Islet precursor cell (in vitro differentiated cells): ENCODE measurements around the gene TAF3.

ENCODE experiments used
- DNase-seq: peaks from one replicate; pipeline ENCODE4 v3.0.0-alpha.2; 2018

The TAF3 gene

DNA sequence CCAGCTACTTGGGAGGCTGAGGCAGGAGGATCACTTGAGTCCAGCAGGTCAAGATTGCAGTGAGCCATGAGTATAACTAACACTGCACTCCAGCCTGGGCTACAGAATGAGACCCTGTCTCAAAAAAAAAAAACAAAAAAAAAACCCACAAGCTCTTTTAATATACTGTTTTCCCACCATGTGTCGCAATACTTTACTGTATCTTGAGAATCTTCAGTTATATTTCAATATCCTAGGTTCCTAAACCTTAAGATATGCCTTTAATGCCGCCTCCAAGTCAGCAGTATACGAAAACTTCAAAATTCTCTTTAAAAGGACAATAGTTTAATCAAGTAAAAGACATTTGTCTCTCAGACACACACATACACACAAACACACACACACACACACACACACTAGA, 62.8 kb downstream of the TAF3 start:
- DNase-seq, result no peak

DNA sequence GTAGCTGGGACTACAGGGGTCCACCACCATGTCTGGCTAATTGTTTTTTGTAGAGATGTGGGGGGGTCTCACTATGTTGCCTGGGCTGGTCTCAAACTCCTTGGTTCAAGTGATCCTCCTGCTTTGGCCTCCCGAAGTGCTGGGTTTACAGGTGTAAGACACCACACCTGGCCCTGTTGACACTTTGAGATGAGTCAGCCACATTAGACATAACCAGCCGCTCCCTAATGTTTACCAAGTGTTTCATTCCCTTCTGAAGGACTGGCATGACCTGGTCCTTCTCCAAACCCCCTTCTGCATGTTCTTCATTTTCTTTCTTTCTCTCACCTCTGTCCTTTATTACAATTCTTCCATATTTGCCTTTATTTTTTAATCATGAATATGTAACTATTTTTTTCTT, 67.8 kb downstream of the TAF3 start:
- no peak for DNase-seq

DNA sequence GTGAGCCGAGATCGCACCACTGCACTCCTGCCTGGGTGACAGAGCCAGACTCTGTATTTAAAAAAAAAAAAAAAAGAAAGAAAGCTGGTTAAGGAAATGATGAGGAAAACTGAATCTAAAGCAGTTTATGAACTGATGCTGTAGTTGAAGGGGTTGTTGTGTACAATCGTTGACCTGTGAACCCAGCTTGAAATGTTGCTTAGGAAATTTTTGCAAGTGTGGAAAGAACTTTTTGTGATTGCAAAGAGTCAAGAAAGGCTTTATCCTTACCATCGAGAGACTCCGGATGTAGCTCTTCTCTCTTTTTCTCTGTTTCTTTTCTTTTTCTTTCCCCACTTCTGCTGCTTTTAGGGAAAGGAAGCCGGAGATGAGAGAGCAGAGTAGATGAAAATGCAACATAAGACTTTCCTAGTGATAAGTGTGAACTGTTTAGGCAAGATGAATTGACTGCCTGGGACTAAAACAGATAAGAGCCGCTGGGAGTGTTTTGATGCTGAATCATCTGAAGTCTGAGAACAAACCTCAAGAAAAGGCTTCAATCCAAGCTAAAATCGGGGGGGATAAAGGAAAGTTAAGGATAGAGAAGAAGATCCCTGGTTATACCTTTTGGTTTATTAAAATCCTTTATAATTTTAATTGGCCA, 69.0 kb downstream of the TAF3 start:
- no peak for DNase-seq

DNA sequence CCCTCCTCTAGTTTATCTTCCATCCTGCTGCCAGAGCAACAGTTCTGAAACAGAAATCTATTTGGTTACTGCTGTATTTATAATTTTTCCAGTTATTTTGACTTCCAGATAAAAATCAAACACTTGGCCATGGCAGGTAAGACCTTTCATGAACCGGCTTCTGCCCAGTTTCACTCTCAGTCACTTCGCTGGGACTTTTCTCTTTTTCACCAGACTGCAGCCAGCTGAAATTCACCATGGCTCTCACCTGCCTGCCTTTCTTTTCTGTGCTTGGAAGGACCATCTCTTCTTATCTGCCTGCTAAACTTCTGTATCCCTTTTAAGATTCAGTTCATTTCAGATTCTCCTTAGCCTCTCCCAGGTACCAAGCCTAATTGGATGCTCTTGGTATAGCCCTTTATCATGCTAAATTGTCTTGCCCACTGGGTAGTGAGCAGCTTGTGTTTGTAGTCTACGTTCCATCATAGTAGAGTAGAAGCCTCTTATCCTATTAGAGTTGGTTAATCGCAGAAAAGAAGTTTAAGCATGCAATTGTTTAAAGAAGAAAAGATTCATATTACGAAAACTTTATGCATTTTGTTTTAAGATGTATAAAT, 71.7 kb downstream of the TAF3 start:
- no peak for DNase-seq

DNA sequence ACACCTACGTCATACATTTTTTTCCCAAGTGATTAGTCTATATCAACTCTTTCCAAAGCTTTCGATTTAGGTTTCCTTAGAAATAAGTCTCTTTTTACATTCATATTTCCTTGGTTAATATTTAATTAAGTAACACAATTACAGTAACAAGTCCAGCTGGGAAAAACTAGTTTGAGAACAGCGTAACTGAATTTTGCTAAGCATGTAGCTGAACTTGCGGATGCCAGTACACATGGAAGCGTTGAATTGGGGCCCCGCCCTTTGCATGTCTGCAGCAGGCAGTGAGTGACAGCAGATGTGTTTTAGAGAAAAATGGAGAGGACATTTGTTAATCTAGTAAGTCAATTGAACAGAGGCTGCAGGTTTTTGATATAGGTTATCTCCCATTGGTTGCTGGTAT, 72.5 kb downstream of the TAF3 start:
- no peak for DNase-seq

DNA sequence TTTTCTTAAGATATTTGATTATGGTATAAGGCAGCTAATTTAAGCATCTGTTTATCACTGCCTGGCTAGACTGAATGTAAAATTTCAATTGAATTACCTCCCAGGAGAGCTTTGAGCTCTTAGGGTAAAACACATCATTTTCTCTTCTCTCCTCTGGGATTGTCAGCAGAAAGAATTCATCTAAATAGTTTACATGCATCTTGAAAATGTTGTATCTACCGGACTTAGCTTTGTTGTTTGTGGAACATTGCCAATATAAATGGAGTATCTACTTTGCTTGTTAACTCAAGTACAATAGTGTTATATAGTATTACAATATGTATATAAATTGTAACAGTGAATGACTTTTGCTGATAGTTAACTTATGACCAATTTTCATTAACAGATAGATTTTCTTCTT, 73.3 kb downstream of the TAF3 start:
- no peak for DNase-seq

DNA sequence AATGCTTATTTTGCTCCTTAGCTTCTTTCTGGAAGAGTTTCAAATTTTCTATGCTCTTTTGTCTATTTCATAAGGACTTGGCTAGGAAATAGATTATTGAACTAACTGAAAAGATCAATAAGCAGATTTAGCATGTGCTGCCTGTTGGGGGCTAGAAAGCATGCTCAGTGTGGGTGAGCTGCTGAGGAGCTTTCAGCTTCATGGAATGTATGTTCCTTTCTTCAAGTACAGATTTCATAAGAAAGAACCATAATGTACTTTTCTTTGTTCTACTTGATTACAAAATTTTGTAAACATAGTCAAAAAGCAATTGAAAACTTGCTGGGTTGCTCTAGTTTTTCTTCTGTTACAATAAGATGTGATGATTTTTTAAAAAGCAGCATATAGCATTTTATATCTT, 73.8 kb downstream of the TAF3 start:
- DNase-seq, result no peak

DNA sequence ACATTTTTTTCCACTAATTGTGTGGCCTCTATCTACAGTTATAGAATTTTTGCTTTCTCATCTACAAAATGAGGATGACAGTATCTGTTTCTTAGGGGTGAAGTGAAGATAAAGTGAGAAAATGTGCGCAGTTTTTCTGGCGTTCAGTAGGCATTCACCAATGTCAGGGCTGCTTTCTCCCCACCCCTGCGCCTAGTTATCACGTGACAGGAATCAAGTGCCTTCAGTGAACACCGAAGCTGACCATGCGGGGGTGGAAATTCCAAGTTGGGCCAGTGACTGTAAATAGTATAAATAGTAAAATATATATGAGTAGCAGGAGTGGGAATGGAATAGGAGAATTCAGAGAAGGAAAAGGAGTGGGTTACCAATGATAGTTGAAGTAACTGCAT, 77.4 kb downstream of the TAF3 start:
- DNase-seq, result no peak

DNA sequence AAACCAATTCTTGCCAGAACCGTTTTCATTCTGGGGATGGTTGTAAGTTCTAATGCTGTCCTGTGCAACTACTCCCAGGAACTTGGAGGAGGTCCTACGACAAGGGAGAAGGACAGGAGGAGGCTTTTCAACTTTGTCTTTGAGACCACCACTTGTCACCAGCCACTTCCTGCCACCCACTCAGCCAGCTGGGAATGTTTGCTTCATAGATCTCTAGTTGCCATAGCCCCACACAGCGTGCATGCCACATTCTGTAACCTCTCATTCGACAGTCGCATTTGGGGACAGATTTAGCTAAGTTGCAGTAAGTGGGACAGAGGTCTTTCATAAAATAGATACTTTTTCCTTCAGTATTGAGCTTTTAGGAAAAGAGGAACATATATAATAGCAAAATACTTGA, 78.0 kb downstream of the TAF3 start:
- no peak for DNase-seq

DNA sequence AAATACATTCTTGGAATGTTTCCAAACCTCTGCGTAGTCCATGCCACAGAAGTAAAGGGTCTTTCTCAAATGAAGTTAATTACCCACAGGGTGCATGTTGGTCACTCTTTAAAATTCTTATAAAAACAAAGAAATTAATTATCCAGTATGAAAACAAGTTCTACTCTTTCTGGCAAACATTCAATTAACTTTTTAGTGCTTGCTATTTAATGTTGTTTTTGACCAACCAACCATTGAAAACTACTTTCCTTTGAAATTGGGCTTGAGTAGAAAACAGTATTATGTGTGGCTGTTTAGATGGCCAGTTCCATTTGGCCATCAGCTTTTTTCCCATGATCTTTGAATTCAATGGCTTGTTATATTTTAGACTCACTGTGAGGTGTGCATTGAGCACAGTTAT, 83.0 kb downstream of the TAF3 start:
- no peak for DNase-seq

DNA sequence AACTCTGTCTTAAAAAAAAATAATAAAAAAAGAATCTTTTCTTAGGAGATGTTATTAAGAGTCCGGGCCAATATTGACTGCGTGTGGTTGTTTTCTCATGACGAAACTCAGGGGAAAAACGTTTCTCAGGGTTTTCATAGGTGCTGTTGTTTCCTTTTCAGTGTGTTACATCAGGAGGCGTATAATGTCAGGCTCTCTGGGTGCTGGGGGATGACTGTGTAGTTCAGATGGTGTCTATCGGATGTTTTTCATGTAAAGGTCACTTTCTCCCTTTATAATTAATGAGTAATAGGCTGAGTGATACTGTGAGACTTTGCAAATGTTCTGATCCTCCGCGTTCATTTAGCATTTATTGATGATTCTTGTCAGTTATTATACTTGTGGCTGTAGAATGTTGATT, 84.1 kb downstream of the TAF3 start:
- DNase-seq, result no peak

DNA sequence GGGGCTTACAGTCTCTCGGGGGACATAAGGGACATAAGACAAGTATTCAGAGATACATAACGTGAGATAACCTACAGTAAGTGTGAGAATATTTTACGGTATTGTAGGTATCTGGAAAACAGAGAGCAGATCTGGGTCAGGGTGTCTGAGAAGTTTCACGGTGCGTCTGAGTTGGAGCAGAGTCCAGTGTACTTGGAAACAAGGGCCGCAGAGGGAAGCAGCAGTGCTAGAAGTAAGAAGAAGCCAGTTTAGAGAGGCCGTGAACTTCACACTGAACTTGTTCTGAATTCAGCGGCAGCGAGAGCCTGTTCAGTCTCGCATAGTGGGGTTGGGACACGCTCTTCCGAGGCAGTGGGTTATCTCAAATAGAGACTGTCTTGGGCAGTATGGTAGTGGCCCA, 85.5 kb downstream of the TAF3 start:
- no peak for DNase-seq

DNA sequence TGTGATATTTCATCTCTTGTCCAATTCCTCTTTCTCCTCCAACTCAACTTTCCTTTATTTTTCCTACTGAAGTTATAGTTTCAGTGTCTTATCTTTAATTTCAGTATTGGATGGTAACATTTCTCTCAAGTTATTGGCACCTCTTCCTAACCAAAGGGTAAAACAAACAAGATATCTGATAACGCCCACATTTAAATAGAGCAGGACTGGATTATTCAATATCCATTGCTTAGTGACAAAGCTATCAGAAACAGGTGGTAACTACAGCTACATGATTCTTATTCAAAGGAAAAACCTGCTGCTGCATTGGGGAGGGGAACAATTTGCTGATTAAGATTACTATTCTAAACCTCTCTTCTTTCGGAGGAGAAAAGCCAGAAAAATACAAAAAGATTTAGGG, 87.8 kb downstream of the TAF3 start:
- no peak for DNase-seq

DNA sequence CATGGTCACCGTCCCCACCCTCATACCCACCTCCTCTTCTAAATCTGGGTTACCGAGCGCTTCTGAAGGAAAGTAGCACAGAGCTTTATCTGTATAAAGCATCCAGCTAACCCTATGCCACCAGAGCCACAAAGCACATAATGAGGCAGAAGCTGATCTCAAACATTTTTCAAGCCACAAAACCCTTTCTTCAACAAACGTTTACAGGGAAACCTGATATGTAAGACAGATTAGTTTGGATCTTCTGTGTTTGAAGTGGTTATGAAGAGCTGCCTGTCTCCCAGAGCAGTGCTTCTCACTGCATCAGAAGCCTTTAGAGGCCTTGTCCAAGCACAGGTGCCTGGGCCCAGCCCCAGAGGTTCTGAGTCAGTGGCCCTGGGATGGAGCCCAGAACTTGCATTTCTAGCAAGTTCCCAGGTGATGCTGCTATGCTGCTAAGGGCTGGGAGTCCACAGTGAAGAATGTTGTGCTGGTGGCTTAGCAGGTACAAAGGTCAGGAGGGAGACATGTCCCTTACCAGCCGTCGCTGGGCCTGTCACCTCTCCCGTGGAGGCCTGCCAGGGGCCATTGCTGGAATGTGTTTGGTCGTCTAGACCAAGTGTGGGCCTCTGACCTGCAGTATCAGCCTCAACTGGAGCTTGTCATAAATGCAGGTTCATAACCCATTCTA, 90.4 kb downstream of the TAF3 start:
- peak; percentile 61 for DNase-seq

DNA sequence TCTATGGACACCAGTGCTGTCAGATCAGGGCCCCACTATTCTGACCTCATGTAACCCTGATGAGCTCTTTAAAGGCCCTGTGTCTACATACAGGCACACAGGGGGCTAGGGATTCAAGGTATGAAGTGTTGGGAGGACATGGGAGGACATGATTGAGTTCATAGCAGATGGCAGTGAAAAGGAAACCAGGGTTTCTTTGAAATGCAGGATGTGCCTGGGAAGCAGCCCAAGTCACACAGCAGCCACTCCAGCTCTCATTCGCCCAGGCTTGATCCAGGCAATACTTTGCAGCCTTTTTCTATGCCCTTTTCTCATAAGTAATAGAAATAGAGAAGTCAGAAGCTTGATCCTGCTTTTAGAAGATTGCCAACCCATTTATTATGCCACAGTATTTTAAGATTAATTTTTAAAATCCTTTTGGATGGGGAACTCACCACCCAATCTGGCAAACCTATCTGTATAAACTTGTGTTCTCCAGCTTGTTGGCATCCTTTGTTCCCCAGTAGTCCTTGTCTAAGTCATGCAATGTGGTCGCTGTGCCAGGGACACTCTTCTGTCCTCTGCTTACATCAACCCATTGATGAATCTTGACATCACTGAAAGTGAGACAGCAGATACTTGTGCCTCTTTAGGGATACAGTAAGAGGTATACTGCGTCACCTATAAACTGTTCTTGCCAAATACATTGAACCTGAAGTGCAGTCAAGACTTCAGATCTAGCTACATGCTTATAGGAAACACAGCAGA, 95.0 kb downstream of the TAF3 start:
- DNase-seq, result no peak

DNA sequence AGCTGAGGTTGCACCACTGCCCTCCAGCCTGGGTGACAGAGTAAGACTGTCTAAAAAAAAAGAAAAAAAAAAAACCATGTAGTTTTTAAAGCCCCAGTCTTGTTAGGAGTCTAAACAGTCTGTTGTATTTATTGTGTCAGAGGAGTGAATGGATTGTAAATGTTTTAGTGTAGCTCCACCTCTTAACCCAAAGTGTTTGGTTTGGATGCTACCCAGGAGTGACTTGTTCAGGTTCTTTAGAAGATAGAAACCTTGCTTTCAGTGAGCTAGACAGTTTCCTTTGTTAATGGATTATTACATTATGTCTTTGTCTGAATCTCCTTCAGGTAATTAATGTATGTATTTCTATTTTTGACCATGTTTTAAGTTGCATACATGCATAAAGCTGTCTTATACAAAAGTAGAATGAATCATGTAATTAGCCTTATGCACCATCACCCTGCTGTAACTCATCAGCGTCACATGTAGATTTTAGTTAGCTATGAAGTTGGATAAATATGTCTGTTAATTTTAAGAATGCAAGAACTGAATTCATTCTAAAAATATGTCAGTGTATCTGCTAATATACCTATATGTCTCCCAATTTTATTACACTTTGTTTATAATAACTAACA, 97.7 kb downstream of the TAF3 start:
- no peak for DNase-seq

DNA sequence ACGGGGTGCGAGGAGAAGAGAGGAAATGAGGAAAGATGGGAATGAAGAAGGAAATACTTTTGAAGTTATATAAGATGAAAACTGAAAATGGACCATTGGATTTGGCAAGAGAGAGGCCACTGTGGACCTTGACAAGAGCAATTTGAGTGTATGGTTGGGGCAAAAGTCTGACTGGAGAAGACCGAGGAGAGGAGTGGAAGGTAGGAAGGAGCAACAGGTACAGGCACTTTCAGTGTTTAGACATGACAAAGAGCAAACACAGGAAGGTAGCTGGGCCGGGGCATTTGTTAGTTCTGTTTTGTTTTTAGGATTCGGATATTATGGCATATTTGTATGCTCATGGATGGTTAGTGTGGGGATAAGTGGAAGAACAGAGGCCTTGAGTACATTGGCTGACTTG, 99.4 kb downstream of the TAF3 start:
- DNase-seq, result no peak

DNA sequence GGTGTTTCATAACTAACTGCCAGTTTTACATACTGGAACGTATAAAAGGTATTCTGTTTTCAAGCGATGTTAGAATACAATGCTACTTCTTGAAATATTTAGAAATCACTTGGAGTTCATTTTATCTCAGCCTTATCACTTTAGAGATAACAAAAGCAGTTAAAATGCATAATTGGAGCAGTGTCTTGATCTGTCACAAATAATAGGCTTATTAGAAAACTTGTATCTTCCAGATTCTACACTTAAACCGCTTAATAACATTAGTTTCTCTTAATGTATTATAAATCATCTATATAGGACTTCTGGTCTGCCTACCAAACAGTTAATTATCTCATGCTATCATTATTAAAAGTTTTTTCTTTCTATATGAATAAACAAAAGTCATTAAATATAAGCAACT, 104.4 kb downstream of the TAF3 start:
- no peak for DNase-seq

DNA sequence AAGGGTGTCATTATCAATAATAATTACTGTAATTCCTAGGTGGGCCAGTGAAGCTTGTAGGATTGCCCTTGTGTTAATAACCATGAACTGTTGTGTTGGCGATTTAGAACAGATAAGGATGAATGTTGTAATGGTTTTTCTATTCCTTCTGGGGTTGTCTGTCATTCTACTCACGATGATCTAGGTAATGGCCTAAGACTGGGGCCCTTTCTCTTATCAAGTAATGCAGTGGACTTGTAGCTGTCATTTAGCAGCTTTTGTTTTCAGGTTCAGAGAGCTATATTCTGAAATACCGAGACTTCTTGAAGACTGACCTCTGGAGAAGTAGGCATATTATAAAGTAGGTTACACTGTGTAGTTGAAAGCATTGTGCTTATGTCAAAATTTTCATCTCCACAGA, 110.2 kb downstream of the TAF3 start:
- no peak for DNase-seq

DNA sequence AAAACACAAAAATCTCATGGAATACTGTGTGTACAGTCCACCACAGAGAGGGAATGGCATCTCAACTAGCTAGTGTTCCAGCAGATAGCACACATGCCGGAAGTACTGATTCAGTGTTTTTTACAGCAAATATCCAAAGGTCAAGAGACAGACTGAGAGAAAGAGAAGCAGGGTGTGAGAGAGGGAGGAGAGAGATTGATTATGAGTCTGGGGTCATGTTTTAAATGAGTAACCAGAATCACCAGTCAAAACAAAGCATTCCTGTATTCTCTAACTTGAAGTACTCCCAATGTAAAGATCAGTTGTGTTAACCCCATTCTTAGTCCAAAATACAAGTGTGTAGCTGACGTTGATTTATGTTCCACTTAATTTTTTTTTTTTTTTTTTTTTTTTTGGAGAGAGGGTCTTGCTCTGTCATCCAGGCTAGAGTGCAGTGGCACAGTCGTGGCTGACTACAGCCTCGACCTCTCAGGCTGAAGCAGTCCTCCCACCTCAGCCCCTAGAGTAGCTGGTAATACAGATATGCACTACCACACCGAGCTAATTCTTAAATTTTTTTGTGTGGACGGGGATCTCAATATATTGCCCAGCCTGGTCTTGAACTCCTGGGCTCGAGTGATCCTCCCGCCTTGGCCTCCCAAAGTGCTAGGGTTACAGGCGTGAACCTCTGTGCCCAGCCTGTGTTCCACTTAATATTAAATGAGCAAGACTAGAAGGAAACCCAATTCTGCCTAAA, 114.2 kb downstream of the TAF3 start:
- no peak for DNase-seq

DNA sequence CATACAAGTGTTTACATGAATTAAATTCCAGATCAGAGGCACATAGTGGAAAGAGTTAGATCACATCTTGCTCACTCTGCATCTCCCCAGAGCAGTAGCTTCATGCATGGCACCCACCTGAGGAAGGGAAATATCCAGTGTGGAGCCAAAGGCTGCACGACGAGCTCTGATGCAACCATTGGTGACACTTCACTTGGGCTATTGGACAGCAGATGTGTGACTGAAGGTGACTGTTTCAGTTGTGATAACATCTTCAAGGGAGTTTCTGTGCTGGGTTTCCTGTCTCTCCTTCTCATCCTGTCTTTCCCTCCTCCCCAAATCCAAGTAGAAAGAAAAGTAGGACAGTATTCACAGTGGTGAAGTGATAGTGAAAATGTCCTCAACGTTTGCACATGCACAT, 115.0 kb downstream of the TAF3 start:
- DNase-seq, result no peak

DNA sequence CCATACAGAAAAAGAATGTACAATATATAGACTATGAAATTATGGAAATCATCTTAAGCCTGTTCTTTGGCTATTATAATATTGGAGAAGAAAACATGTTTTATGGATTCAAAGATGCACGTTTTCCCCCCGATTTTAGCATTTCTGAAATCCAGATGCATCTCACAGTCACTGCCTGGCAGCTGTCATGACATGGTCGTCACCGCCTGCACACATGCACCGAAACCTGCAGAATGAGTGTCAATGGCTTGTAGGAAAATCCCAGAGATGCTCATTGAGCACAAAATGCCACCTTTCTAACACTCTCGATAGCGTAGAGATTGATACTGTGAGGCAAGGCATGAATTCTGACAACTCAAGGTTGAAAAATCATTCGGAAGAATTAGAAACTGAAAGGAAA, 115.5 kb downstream of the TAF3 start:
- DNase-seq, result no peak
